HEK293T (cell line): Measurements from ENCODE around the gene HBZ.
"Not testable (repeated sequence)": the region's sequence is repeated elsewhere in the genome, so short reads cannot be mapped to it uniquely, and the experiment has no call there.

Experiments
- CTCF ChIA-PET: fragments of 350-600 bp; formaldehyde crosslinking; extraction: SDS; loops from one replicate; lab custom pipeline; 2021; ENCODE audit warnings: antibody characterized with exemption, inconsistent platforms; lab: Yijun Ruan, JAX
- POLR2A ChIA-PET: fragments of 350-600 bp; formaldehyde crosslinking; extraction: SDS; loops from one replicate; lab custom pipeline; 2020; ENCODE audit warnings: antibody characterized with exemption, inconsistent platforms; lab: Yijun Ruan, JAX
- DNase-seq: peaks from one replicate; pipeline ENCODE4 v3.0.0; 2012; ENCODE audit warnings: mixed read lengths; ENCODE audit errors: extremely low spot score
- ARNT ChIP-seq: fragments of 450-650 bp; IDR thresholded peaks from 2 replicates; pipeline ENCODE4 v1.6.1; 2017; ENCODE audit warnings: mild to moderate bottlenecking
- BHLHE40 ChIP-seq: fragments of 450-650 bp; IDR thresholded peaks from 2 replicates; pipeline ENCODE4 v1.6.1; 2016; ENCODE audit warnings: mild to moderate bottlenecking, moderate library complexity, borderline replicate concordance
- CTBP1 ChIP-seq: fragments of 450-650 bp; IDR thresholded peaks from 2 replicates; pipeline ENCODE4 v1.6.1; 2016; ENCODE audit warnings: borderline replicate concordance
- ELF4 ChIP-seq: fragments of 450-650 bp; IDR thresholded peaks from 2 replicates; pipeline ENCODE4 v1.6.1; 2017; ENCODE audit warnings: antibody characterized with exemption
- FOXA1 ChIP-seq: fragments of 450-650 bp; IDR thresholded peaks from 2 replicates; pipeline ENCODE4 v1.6.1; 2016; ENCODE audit warnings: mild to moderate bottlenecking
- FOXK2 ChIP-seq: fragments of 450-650 bp; IDR thresholded peaks from 2 replicates; pipeline ENCODE4 v1.6.1; 2016; ENCODE audit warnings: mild to moderate bottlenecking
- FOXM1 ChIP-seq: fragments of 450-650 bp; IDR thresholded peaks from 2 replicates; pipeline ENCODE4 v1.6.1; 2017; ENCODE audit warnings: mild to moderate bottlenecking, borderline replicate concordance
- HDGF ChIP-seq: fragments of 450-650 bp; IDR thresholded peaks from 2 replicates; pipeline ENCODE4 v1.6.1; 2017; ENCODE audit warnings: antibody characterized with exemption, borderline replicate concordance
- L3MBTL2 ChIP-seq: fragments of 450-650 bp; conservative IDR thresholded peaks from 2 replicates; pipeline ENCODE4 v1.6.1; 2016; ENCODE audit warnings: mild to moderate bottlenecking
- LEF1 ChIP-seq: fragments of 450-650 bp; IDR thresholded peaks from 2 replicates; pipeline ENCODE4 v1.6.1; 2017; ENCODE audit warnings: mild to moderate bottlenecking, borderline replicate concordance
- NFRKB ChIP-seq: fragments of 450-650 bp; IDR thresholded peaks from 2 replicates; pipeline ENCODE4 v1.6.1; 2016; ENCODE audit warnings: mild to moderate bottlenecking, moderate library complexity
- PKNOX1 ChIP-seq: fragments of 450-650 bp; IDR thresholded peaks from 2 replicates; pipeline ENCODE4 v1.6.1; 2016
- SP1 ChIP-seq: fragments of 450-650 bp; IDR thresholded peaks from 2 replicates; pipeline ENCODE4 v1.6.1; 2017
- SUZ12 ChIP-seq: fragments of 450-650 bp; IDR thresholded peaks from 2 replicates; pipeline ENCODE4 v1.6.1; 2016; ENCODE audit warnings: mild to moderate bottlenecking
- TARDBP ChIP-seq: fragments of 450-650 bp; IDR thresholded peaks from 2 replicates; pipeline ENCODE4 v1.6.1; 2016
- ZNF384 ChIP-seq: fragments of 450-650 bp; IDR thresholded peaks from 2 replicates; pipeline ENCODE4 v1.6.1; 2016

The HBZ gene

GRCh38 chr16:143047-143446, 9.4 kb upstream of the HBZ start:
- no peak for TF ChIP-seq SUZ12
- no peak for TF ChIP-seq BHLHE40
- TF ChIP-seq TARDBP: no peak
- TF ChIP-seq HDGF: no peak
- TF ChIP-seq CTBP1: no peak
- no peak for TF ChIP-seq ARNT
- no peak for TF ChIP-seq LEF1
- TF ChIP-seq ELF4: no peak
- TF ChIP-seq FOXK2: no peak
- POLR2A ChIA-PET: no interaction called here
- no peak for DNase-seq
- CTCF ChIA-PET: interaction anchor here (1.0 to 1.4 kb wide), 2 partner anchors 18 to 36 kb away, joined by 3 to 5 read pairs; no protein-coding TSS in a partner anchor

- no peak for TF ChIP-seq FOXK2
- no peak for TF ChIP-seq L3MBTL2
- no peak for TF ChIP-seq PKNOX1
- TF ChIP-seq ZNF384: no peak
- TF ChIP-seq HDGF: no peak
- CTCF ChIA-PET: interaction anchor here (1.0 to 1.4 kb wide), 2 partner anchors 19 to 36 kb away, joined by 3 to 5 read pairs; no protein-coding TSS in a partner anchor
- DNase-seq: no peak
- POLR2A ChIA-PET: no interaction called here
Observed at GRCh38 chr16:143456-143855, 9.0 kb upstream of the HBZ start.

GRCh38 chr16:144797-145252, 7.6 kb upstream of the HBZ start:
- CTCF ChIA-PET: no interaction called here
- no peak for DNase-seq
- POLR2A ChIA-PET: no interaction called here
- TF ChIP-seq L3MBTL2 (no peak), FOXA1 (no peak), FOXK2 (no peak), SP1 (no peak), ARNT (no peak), TARDBP (no peak), HDGF (no peak), SUZ12 (no peak), CTBP1 (no peak)

- no peak for TF ChIP-seq FOXK2
- no peak for TF ChIP-seq ELF4
- TF ChIP-seq NFRKB: no peak
- TF ChIP-seq L3MBTL2: no peak
- TF ChIP-seq SP1: no peak
- no peak for TF ChIP-seq LEF1
- no peak for TF ChIP-seq ARNT
- TF ChIP-seq FOXA1: no peak
- TF ChIP-seq FOXM1: no peak
- DNase-seq: no peak
- ChIA-PET POLR2A (no interaction called here), CTCF (no interaction called here)
Observed at GRCh38 chr16:146646-147045, 5.8 kb upstream of the HBZ start.

GRCh38 chr16:149024-149660, 3.3 kb upstream of the HBZ start:
- ChIA-PET CTCF (no interaction called here), POLR2A (interaction anchor here (1.1 kb wide), 1 partner anchor 9 kb away, joined by 3 read pairs; no protein-coding TSS in a partner anchor)
- no peak for DNase-seq
- TF ChIP-seq TARDBP: no peak
- TF ChIP-seq L3MBTL2: no peak
- no peak for TF ChIP-seq PKNOX1
- no peak for TF ChIP-seq SP1
- TF ChIP-seq SUZ12: no peak
- no peak for TF ChIP-seq CTBP1
- TF ChIP-seq HDGF: no peak
- no peak for TF ChIP-seq ZNF384
- no peak for TF ChIP-seq BHLHE40
- TF ChIP-seq FOXK2: no peak
- TF ChIP-seq ARNT: no peak
- TF ChIP-seq ELF4: no peak
- no peak for TF ChIP-seq FOXA1
- TF ChIP-seq NFRKB: no peak
- no peak for TF ChIP-seq FOXM1
- no peak for TF ChIP-seq LEF1

GRCh38 chr16:153129-153521, 681 bp downstream of the HBZ start:
- POLR2A ChIA-PET, CTCF ChIA-PET, DNase-seq: not testable (repeated sequence)

- CTCF ChIA-PET, POLR2A ChIA-PET, DNase-seq: not testable (repeated sequence)
Observed at GRCh38 chr16:153550-154216, 1.2 kb downstream of the HBZ start.
